GM21381 (cell line): ENCODE results near the gene GSE1.

Experiments used
- ATAC-seq: cut with Tn5 transposase; IDR thresholded peaks from one replicate; pipeline ENCODE4 v1.9.1; 2021; ENCODE audit warnings: mild to moderate bottlenecking, moderate library complexity; ENCODE audit not compliant: unreplicated experiment

GSE1 gene

GRCh38 chr16:85573696-85574641 lies 39.2 kb upstream of the GSE1 start:
- ATAC-seq, result no peak

- ATAC-seq, result no peak
Measured at GRCh38 chr16:85574672-85575475, 38.2 kb upstream of the GSE1 start.

- no peak for ATAC-seq
Measured at GRCh38 chr16:85575920-85576319, 37.2 kb upstream of the GSE1 start.

GRCh38 chr16:85576944-85577343 lies 36.2 kb upstream of the GSE1 start:
- no peak for ATAC-seq

GRCh38 chr16:85577899-85578598 lies 35.1 kb upstream of the GSE1 start:
- ATAC-seq, result no peak

GRCh38 chr16:85578599-85578948 lies 34.5 kb upstream of the GSE1 start:
- no peak for ATAC-seq

- no peak for ATAC-seq
Measured at GRCh38 chr16:85579191-85579590, 33.9 kb upstream of the GSE1 start.

GRCh38 chr16:85579923-85580580 lies 33.1 kb upstream of the GSE1 start:
- ATAC-seq, result no peak

- ATAC-seq, result no peak
Measured at GRCh38 chr16:85580684-85581083, 32.4 kb upstream of the GSE1 start.

GRCh38 chr16:85582229-85582991 lies 30.7 kb upstream of the GSE1 start:
- ATAC-seq, result no peak

GRCh38 chr16:85583491-85584181 lies 29.5 kb upstream of the GSE1 start:
- ATAC-seq, result no peak

- no peak for ATAC-seq
Measured at GRCh38 chr16:85584267-85584666, 28.9 kb upstream of the GSE1 start.

GRCh38 chr16:85584819-85585282 lies 28.3 kb upstream of the GSE1 start:
- no peak for ATAC-seq

GRCh38 chr16:85585711-85586110 lies 27.4 kb upstream of the GSE1 start:
- ATAC-seq, result no peak

- no peak for ATAC-seq
Measured at GRCh38 chr16:85586380-85587104, 26.6 kb upstream of the GSE1 start.

GRCh38 chr16:85587762-85588556 lies 25.2 kb upstream of the GSE1 start:
- ATAC-seq, result no peak

- ATAC-seq, result no peak
Measured at GRCh38 chr16:85588562-85589503, 24.3 kb upstream of the GSE1 start.
